K562 (cell line): Measurements from ENCODE around the gene PIGK. TPM values are rescaled to one million over a fixed set of nuclear protein-coding genes. Genes with fewer than 3 reads are reported as not detected.

Experiments
- ATF2 ChIP-seq: sonication (generic); formaldehyde crosslinking; IDR thresholded peaks from 2 replicates; pipeline ENCODE4 v1.8.1; 2022; ENCODE audit warnings: missing genetic modification reagents
- BRCA1 ChIP-seq, 2 experiments: fragments of 450-650 bp in 1 of 2; sonication (generic) in 1 of 2; formaldehyde crosslinking in 1 of 2; IDR thresholded peaks; 2 replicates each; pipeline versions ENCODE4 v1.5.0 to v1.6.1; 2017 to 2020; ENCODE audit warnings: mild to moderate bottlenecking in 1 of 2, missing genetic modification reagents in 1 of 2
- BRD4 ChIP-seq: fragments of 200-600 bp; sonication (generic); IDR thresholded peaks from 2 replicates; pipeline ENCODE4 v1.6.1; 2017; ENCODE audit warnings: inconsistent platforms
- C11orf30 ChIP-seq: fragments of 450-650 bp; IDR thresholded peaks from 2 replicates; pipeline ENCODE4 v1.6.1; 2016; ENCODE audit warnings: low read depth, mild to moderate bottlenecking
- CHD2 ChIP-seq: IDR thresholded peaks from 2 replicates; pipeline ENCODE4 v1.6.1; 2011; ENCODE audit warnings: low read depth, low read length
- HDAC6 ChIP-seq: IDR thresholded peaks from 2 replicates; pipeline ENCODE4 v1.6.1; 2012; ENCODE audit warnings: low read depth, mild to moderate bottlenecking, control low read depth, inconsistent platforms, low read length, moderate library complexity
- MCM7 ChIP-seq, 2 experiments: fragments of 450-650 bp; IDR thresholded peaks; 2 replicates each; pipeline ENCODE4 v1.6.1; 2016 to 2018
- MXD1 ChIP-seq: fragments of 250-450 bp; sonication (Bioruptor Pico); IDR thresholded peaks from 2 replicates; pipeline ENCODE4 v1.8.0; 2021; ENCODE audit warnings: borderline replicate concordance, mild to moderate bottlenecking, moderate library complexity; ENCODE audit not compliant: poor library complexity, severe bottlenecking
- MXI1 ChIP-seq: IDR thresholded peaks from 2 replicates; pipeline ENCODE4 v1.6.1; 2011; ENCODE audit warnings: low read depth, mild to moderate bottlenecking, improper control_type of control experiment, low read length
- MYNN ChIP-seq, 2 experiments: sonication (generic); formaldehyde crosslinking in 1 of 2; IDR thresholded peaks; 2 replicates each; pipeline versions ENCODE4 v1.5.0 to v1.6.1; 2016 to 2020; ENCODE audit warnings: antibody characterized with exemption in 1 of 2, missing genetic modification reagents in 1 of 2
- NR0B1 ChIP-seq: fragments of 450-650 bp; IDR thresholded peaks from one replicate; pipeline ENCODE4 v1.6.1; 2018; ENCODE audit warnings: mild to moderate bottlenecking, moderate library complexity; ENCODE audit not compliant: partially characterized antibody
- RERE ChIP-seq: sonication (generic); formaldehyde crosslinking; IDR thresholded peaks from 2 replicates; pipeline ENCODE4 v1.8.0; 2023; ENCODE audit warnings: missing genetic modification reagents, mild to moderate bottlenecking, borderline replicate concordance
- SMC3 ChIP-seq: conservative IDR thresholded peaks from 2 replicates; pipeline ENCODE4 v1.6.1; 2011; ENCODE audit warnings: low read depth, low read length, improper control_type of control experiment; ENCODE audit not compliant: insufficient read depth
- ZBTB1 ChIP-seq: sonication (generic); formaldehyde crosslinking; IDR thresholded peaks from 2 replicates; pipeline ENCODE4 v1.8.1; 2023; ENCODE audit warnings: missing genetic modification reagents, low read depth, mild to moderate bottlenecking, borderline replicate concordance
- ZNF444 ChIP-seq: fragments of 250-450 bp; sonication (Bioruptor Pico); IDR thresholded peaks from 2 replicates; pipeline ENCODE4 v1.4.0; 2020; ENCODE audit warnings: mild to moderate bottlenecking, moderate library complexity
- ZNF639 ChIP-seq, 2 experiments: fragments of 200-800 bp in 1 of 2; sonication (Bioruptor generic) in 1 of 2; sonication (generic) in 1 of 2; formaldehyde crosslinking in 1 of 2; IDR thresholded peaks in 1 of 2; conservative IDR thresholded peaks in 1 of 2; 2 replicates each; pipeline versions ENCODE4 v1.5.0 to v1.6.1; 2016 to 2020; ENCODE audit warnings: missing compliant biosample characterization in 1 of 2, missing genetic modification characterization in 1 of 2, missing genetic modification reagents in 1 of 2
- polyA plus RNA-seq, 8 experiments: library from polyadenylated mRNA; depleted of rRNA in 4 of 8; stranded (reverse) in 5 of 8; unstranded in 3 of 8; fragments of >200 nt; fragmentation: Nextera tagmentation in 2 of 8; fragmentation: Illumina TruSeq in 1 of 8; extraction: Ambion mirVana in 2 of 8; extraction: Trizol in 1 of 8; gene quantifications; 2 replicates each; pipeline versions ENCODE4 v1.2.1 to v1.2.3, GENCODE V29; 2011 to 2014; ENCODE audit warnings: inconsistent platforms in 1 of 8, missing spikeins in 1 of 8
- total RNA-seq, 7 experiments: library from RNA; depleted of rRNA in 6 of 7; stranded (reverse); fragments of >200 nt in 6 of 7; fragmentation: Illumina TruSeq in 2 of 7; extraction: Trizol in 2 of 7; gene quantifications; 2 replicates each; pipeline versions ENCODE4 v1.2.1 to v1.2.3, GENCODE V29; 2011 to 2021; ENCODE audit warnings: low replicate concordance in 1 of 7

Gene PIGK
- total and polyA plus RNA-seq, 9 of the 15 experiments (the other 6 are each of a cell fraction or from before 2014, with no cell fraction given): 15.7 to 59.5 (median 29.9) TPM

- TF ChIP-seq MXI1: no peak
- no peak for TF ChIP-seq ZBTB1 (CRISPR knock-in tag)
- TF ChIP-seq C11orf30: peak; percentile 71
- no peak for TF ChIP-seq CHD2
- TF ChIP-seq HDAC6: no peak
- no peak for TF ChIP-seq BRCA1 (IDR thresholded peaks at IDR 0.05)
- TF ChIP-seq BRCA1 (CRISPR knock-in tag; IDR thresholded peaks at IDR 0.05): no peak
- TF ChIP-seq NR0B1: no peak
- no peak for TF ChIP-seq RERE (CRISPR knock-in tag)
- no peak for TF ChIP-seq MCM7 (IDR thresholded peaks at IDR 0.05)
- no peak; the same call in 1 of the 2 replicates for TF ChIP-seq BRD4
- no peak for TF ChIP-seq SMC3
- TF ChIP-seq ZNF639 (CRISPR knock-in tag; conservative IDR thresholded peaks at IDR 0.05 in 1 of 2, IDR thresholded peaks at IDR 0.05 in 1 of 2): peak in 1 of 2 experiments; percentile 73; a peak in 1 of 4 replicates
- no peak for TF ChIP-seq ATF2
- TF ChIP-seq ZNF444 (CRISPR knock-in tag): no peak
- no peak for TF ChIP-seq MXD1 (CRISPR knock-in tag)
- TF ChIP-seq MYNN (IDR thresholded peaks at IDR 0.05): no peak
- no peak for TF ChIP-seq MYNN (CRISPR knock-in tag; IDR thresholded peaks at IDR 0.05)
These were observed at the start of gene PIGK (continued) for GRCh38 chr1:77219166-77219887.
